ENCODE measurements around the gene APBA3. TPM values are rescaled to one million over a fixed set of nuclear protein-coding genes. Genes with fewer than 3 reads are reported as not detected.

APBA3 gene
- total RNA-seq, 2 donors from 2014 or later, result 20.0 to 35.6 TPM

GRCh38 chr19:3750211-3750610, 11.3 kb downstream of the APBA3 start:
- no peaks in the 10 kb centered on the region for H3K9me3 ChIP-seq
- DNase-seq (no peak), ATAC-seq (no peak)
- no peaks in the 10 kb centered on the region for H3K4me1 ChIP-seq
- H3K4me3 ChIP-seq, result no peak overlapping the region
- peaks cover 0 to 5% of the 10 kb centered on the region in 2 donors for H3K36me3 ChIP-seq (replicated peaks in 1 of 2; ENCODE audit: insufficient read depth in 1 of 2, low read depth in 2 of 2)
- intact Hi-C loops (cut with DNase I), result no loop called here
- no peak for TF ChIP-seq CTCF (IDR thresholded peaks at IDR 0.05)
- no peak for TF ChIP-seq POLR2A (IDR thresholded peaks at IDR 0.05)
- WGBS, 2 donors, result 100% methylated on average over 2 of the region's 2 CpGs
- H3K27me3 ChIP-seq, result no peaks in the 10 kb centered on the region
- no peak overlapping the region for H3K27ac ChIP-seq

- no peaks in the 10 kb centered on the region for H3K9me3 ChIP-seq
- no peak overlapping the region for H3K4me3 ChIP-seq
- H3K27me3 ChIP-seq, result no peaks in the 10 kb centered on the region
- intact Hi-C loops (cut with DNase I), result no loop called here
- ATAC-seq, result no peak
- H3K4me1 ChIP-seq, result no peaks in the 10 kb centered on the region
- peaks cover 0 to 5% of the 10 kb centered on the region in 2 donors for H3K36me3 ChIP-seq (replicated peaks in 1 of 2; ENCODE audit: insufficient read depth in 1 of 2, low read depth in 2 of 2)
- H3K27ac ChIP-seq, result no peak overlapping the region
- WGBS, 2 donors, result 83 to 85% methylated on average over 8 of the region's 8 CpGs
- no peak for DNase-seq
- TF ChIP-seq CTCF (IDR thresholded peaks at IDR 0.05), result no peak
- no peak for TF ChIP-seq POLR2A (IDR thresholded peaks at IDR 0.05)
Observed at GRCh38 chr19:3748965-3749364, 12.5 kb downstream of the APBA3 start.

GRCh38 chr19:3746371-3747056, 15.0 kb downstream of the APBA3 start:
- Histone ChIP-seq H3K36me3 (replicated peaks in 1 of 2; ENCODE audit: insufficient read depth in 1 of 2, low read depth in 2 of 2) (peaks cover 0 to 5% of the 10 kb centered on the region in 2 donors), H3K27ac (no peak overlapping the region), H3K9me3 (no peaks in the 10 kb centered on the region), H3K27me3 (no peaks in the 10 kb centered on the region), H3K4me1 (no peaks in the 10 kb centered on the region), H3K4me3 (no peak overlapping the region)
- TF ChIP-seq POLR2A (IDR thresholded peaks at IDR 0.05), result no peak
- no peak for TF ChIP-seq CTCF (IDR thresholded peaks at IDR 0.05)
- ATAC-seq (no peak), DNase-seq (no peak)
- 80% methylated on average over 25 of the region's 31 CpGs for WGBS, 2 donors
- intact Hi-C loops (cut with DNase I), result no loop called here

- Histone ChIP-seq H3K27me3 (no peaks in the 10 kb centered on the region), H3K27ac (no peak overlapping the region), H3K4me3 (no peak overlapping the region), H3K4me1 (no peaks in the 10 kb centered on the region), H3K36me3 (replicated peaks in 1 of 2; ENCODE audit: insufficient read depth in 1 of 2, low read depth in 2 of 2) (peaks cover 0 to 4% of the 10 kb centered on the region in 2 donors), H3K9me3 (no peaks in the 10 kb centered on the region)
- intact Hi-C loops (cut with DNase I), result no loop called here
- no peak for TF ChIP-seq POLR2A (IDR thresholded peaks at IDR 0.05)
- no peak for TF ChIP-seq CTCF (IDR thresholded peaks at IDR 0.05)
- DNase-seq (no peak), ATAC-seq (no peak)
- 63 to 80% methylated on average over 4 to 8 of the region's 8 CpGs for WGBS, 2 donors
Observed at GRCh38 chr19:3745363-3746045, 16.0 kb downstream of the APBA3 start.
